Ishikawa (cell line): Measurements from ENCODE around the gene ZSCAN1.

ENCODE experiments used
- CEBPB ChIP-seq: IDR thresholded peaks from 2 replicates; pipeline ENCODE4 v1.6.1; 2012
- CREB1 ChIP-seq: IDR thresholded peaks from 2 replicates; pipeline ENCODE4 v1.6.1; 2012; ENCODE audit warnings: low read depth
- EGR1 ChIP-seq: IDR thresholded peaks from 2 replicates; pipeline ENCODE4 v1.6.1; 2012
- EP300 ChIP-seq: IDR thresholded peaks from 2 replicates; pipeline ENCODE4 v1.6.1; 2012; ENCODE audit warnings: borderline replicate concordance
- FOXM1 ChIP-seq: IDR thresholded peaks from 2 replicates; pipeline ENCODE4 v1.6.1; 2012; ENCODE audit warnings: low read depth, borderline replicate concordance
- MAX ChIP-seq: IDR thresholded peaks from 2 replicates; pipeline ENCODE4 v1.6.1; 2012
- NFIC ChIP-seq: IDR thresholded peaks from 2 replicates; pipeline ENCODE4 v1.6.1; 2012
- RAD21 ChIP-seq: IDR thresholded peaks from 2 replicates; pipeline ENCODE4 v1.6.1; 2012; ENCODE audit warnings: low read depth
- REST ChIP-seq: IDR thresholded peaks from 2 replicates; pipeline ENCODE4 v1.6.1; 2012; ENCODE audit warnings: low read depth, mild to moderate bottlenecking
- TAF1 ChIP-seq: IDR thresholded peaks from 2 replicates; pipeline ENCODE4 v1.6.1; 2012; ENCODE audit warnings: low read depth, mild to moderate bottlenecking
- TCF12 ChIP-seq: IDR thresholded peaks from 2 replicates; pipeline ENCODE4 v1.6.1; 2012; ENCODE audit warnings: low read depth
- TEAD4 ChIP-seq: IDR thresholded peaks from 2 replicates; pipeline ENCODE4 v1.6.1; 2012
- USF1 ChIP-seq: IDR thresholded peaks from 2 replicates; pipeline ENCODE4 v1.6.1; 2012
- YY1 ChIP-seq: IDR thresholded peaks from 2 replicates; pipeline ENCODE4 v1.6.1; 2012; ENCODE audit warnings: low read depth
- ZBTB7A ChIP-seq: IDR thresholded peaks from 2 replicates; pipeline ENCODE4 v1.6.1; 2012; ENCODE audit warnings: low read depth

ZSCAN1 gene

GRCh38 chr19:58096884-58097283 is 63.1 kb downstream of the ZSCAN1 start:
- TF ChIP-seq CEBPB (no peak), YY1 (no peak), TCF12 (no peak), REST (no peak), MAX (no peak), EGR1 (no peak), USF1 (no peak), ZBTB7A (no peak), TAF1 (no peak), TEAD4 (no peak)

DNA sequence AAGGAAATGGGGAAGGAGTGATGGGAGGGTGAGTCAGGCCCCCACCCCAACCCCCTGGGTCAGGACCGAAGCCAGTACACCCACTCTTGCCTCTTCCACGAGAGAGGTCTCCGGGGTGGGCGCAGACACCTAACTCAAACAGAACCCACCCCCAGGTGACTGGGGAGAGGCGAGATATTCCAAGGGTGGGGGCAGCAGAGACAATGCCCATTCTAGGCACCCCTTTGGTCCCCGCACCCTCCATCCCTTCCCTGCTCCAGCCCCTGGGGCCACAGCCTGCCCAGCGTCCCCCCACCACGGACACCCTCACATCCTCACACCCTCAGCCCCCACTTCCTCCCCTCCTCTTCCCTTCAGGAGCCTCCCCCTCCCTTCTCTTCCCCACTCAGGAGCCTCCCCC is 63.5 kb downstream of the ZSCAN1 start:
- TF ChIP-seq CREB1 (no peak), EGR1 (no peak), NFIC (no peak), TCF12 (no peak), FOXM1 (no peak), MAX (no peak), CEBPB (no peak), ZBTB7A (no peak), RAD21 (no peak), EP300 (no peak), USF1 (no peak), REST (no peak)

DNA sequence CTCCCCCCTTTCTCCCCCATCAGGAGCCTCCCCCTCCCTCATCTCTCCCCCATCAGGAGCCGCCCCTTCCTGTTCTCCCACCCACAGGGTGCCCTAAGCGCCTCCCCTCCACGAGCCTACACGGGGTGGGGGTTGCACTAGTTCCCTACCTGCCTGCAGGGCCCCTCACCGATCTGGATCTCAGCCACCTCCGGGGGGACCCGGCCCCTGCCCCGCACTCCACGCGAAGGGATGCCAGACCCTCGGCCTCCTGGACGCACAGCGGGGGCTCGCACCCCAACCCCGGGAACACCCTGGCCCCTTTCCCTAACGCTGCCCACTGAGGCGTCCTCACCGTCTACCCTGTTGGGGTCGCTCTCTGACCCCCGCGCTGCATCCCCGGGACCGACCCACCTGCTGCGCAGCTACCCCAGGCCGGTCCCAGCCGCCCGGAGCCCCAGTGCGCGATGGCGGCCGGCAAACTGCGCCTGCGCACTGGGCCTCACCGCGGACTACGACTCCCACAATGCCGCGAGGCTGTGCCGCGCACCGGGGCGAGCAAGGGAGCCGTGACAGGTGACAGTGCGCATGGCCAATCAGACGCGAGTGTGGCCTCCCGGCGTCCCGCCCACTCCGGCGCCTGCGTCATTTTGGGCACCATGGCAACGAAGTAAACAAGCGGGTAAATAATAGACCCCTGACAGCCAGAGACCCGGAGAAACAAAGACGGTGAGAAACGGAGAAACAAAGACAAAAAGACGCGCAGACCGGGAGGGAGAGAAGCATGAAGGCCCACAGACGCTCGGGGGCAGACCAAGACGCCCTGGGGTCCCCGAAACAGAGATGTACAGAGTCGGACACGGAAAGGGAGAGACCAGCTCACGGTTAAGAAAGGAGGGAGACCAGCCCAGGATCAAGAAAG is 64.2 kb downstream of the ZSCAN1 start, which contains the start of gene ZSCAN18:
TSS of gene ZSCAN18 (minus strand) at position 451 of the 901 bp plus-strand sequence. CDS start 7,964 bp downstream, outside the sequence.
- TF ChIP-seq MAX (peak; percentile 30; the same call in 1 of the 2 replicates), USF1 (peak; percentile 87), CREB1 (peak; percentile 71), TEAD4 (no peak), FOXM1 (no peak), ZBTB7A (peak; percentile 50; the same call in 1 of the 2 replicates), EGR1 (peak; percentile 69), TCF12 (0 out of 2 replicates have a peak, but pooled peaks have one; percentile 26), REST (no peak), YY1 (peak; percentile 88), TAF1 (0 out of 2 replicates have a peak, but pooled peaks have one; percentile 38), RAD21 (no peak), NFIC (no peak)

DNA sequence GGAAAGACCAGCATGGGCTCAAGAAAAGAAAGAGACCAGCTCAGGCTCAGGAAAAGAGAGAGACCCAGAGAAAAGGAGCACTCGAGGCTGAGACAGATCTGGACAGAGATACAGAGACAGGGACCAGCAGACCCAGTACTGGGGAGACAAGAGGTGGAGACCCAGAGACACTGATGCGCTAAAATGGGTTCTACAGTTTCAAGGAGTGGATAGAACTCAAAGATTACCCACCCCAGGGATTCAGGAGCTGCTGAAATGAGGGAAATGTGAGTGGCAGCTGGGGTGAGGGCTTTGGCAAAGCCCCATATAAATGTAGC is 64.8 kb downstream of the ZSCAN1 start:
- no peak for TF ChIP-seq MAX
- TF ChIP-seq REST = no peak
- no peak for TF ChIP-seq EP300
- TF ChIP-seq RAD21 = no peak
- TF ChIP-seq FOXM1 = no peak
- TF ChIP-seq TAF1 = no peak
- TF ChIP-seq ZBTB7A = no peak
- TF ChIP-seq USF1 = no peak
- TF ChIP-seq NFIC = no peak
- no peak for TF ChIP-seq TEAD4
- TF ChIP-seq CEBPB = no peak
- no peak for TF ChIP-seq EGR1
- TF ChIP-seq TCF12 = no peak
- TF ChIP-seq CREB1 = no peak
- TF ChIP-seq YY1 = no peak
